Measurements from ENCODE around the gene FBXW8.

DNA sequence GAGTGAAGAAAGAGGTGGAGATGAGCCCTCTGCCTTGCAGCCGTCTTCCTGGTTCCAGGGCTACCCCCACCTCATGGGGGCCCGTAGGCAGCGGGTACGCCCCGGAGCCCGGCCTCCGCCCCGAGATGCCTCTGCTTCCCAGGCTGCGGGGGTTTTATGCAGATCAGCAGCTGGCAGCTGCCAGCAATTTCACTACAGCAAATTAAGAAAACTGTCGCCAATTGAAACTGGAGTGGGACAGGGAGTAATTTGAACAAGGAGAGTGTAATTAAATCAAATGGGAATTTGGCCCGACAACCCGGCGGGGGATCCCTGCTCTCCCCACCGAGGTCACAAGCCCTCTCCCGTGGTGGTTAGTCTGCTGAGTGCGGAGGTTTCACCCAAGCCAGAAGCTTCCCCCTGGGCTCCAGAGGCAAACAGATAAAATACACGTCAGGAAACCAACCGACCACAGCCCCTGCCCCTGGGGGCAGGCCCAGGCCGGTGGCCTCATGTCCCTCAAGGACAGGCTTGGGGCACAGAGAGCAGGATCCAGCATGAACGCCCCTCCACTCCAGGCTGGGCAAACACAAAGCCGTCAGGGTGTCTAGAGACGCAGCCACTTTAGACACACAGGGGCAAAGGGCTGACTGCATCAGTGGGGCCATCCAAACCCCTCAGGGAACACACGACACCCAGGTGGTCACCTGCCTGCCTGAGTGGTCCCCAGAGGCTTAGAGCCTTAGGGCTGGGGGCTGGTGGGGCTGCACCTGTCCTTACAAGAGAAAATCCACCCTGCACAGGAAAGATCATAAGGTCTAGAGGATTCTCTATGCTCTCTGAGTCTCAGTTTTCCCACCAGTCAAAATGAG lies 134.6 kb downstream of the FBXW8 start:
- TF ChIP-seq, protein P1, sequence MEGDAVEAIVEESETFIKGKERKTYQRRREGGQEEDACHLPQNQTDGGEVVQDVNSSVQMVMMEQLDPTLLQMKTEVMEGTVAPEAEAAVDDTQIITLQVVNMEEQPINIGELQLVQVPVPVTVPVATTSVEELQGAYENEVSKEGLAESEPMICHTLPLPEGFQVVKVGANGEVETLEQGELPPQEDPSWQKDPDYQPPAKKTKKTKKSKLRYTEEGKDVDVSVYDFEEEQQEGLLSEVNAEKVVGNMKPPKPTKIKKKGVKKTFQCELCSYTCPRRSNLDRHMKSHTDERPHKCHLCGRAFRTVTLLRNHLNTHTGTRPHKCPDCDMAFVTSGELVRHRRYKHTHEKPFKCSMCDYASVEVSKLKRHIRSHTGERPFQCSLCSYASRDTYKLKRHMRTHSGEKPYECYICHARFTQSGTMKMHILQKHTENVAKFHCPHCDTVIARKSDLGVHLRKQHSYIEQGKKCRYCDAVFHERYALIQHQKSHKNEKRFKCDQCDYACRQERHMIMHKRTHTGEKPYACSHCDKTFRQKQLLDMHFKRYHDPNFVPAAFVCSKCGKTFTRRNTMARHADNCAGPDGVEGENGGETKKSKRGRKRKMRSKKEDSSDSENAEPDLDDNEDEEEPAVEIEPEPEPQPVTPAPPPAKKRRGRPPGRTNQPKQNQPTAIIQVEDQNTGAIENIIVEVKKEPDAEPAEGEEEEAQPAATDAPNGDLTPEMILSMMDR (IDR thresholded peaks at IDR 0.05): no peak
- TF ChIP-seq POLR2A (IDR thresholded peaks at IDR 0.05): no peak
